ENCODE results near the gene PAEP. TPM values are rescaled to one million over a fixed set of nuclear protein-coding genes. Genes with fewer than 3 reads are reported as not detected.

PAEP gene
- total RNA-seq, 1 experiment from 2014 or later: not detected

- Mint-ChIP-seq H3K4me1 (ENCODE audit: low read depth, unreplicated experiment) (no peaks in the 10 kb centered on the region), H3K27ac (ENCODE audit: unreplicated experiment) (no peak overlapping the region), H3K4me3 (ENCODE audit: unreplicated experiment) (no peak overlapping the region), H3K9me3 (ENCODE audit: unreplicated experiment) (peaks cover 10% of the 10 kb centered on the region), H3K27me3 (ENCODE audit: insufficient read depth, unreplicated experiment) (peaks cover 17% of the 10 kb centered on the region), H3K36me3 (ENCODE audit: insufficient read depth, unreplicated experiment) (no peaks in the 10 kb centered on the region)
- intact Hi-C loops (cut with micrococcal nuclease; ENCODE audit: unreplicated experiment): no loop called here
- H3K27me3 ChIP-seq (replicated peaks; ENCODE audit: control insufficient read depth, insufficient read depth, low read length): no peaks in the 10 kb centered on the region
- ChIA-PET POLR2A (no interaction called here), CTCF (no interaction called here)
- no peaks in the 10 kb centered on the region for H3K4me1 ChIP-seq
- DNase-seq: no peak
- H3K4me3 ChIP-seq (ENCODE audit: low read depth, low read length): no peak overlapping the region
- no TSS peak for BruUV-seq (replicated peaks)
- no peak for TF ChIP-seq CTCF (IDR thresholded peaks at IDR 0.05; ENCODE audit: insufficient read depth in 1 of 2, low read depth in 1 of 2, low read length in 1 of 2, severe bottlenecking in 1 of 2, unreplicated experiment in 1 of 2)
- H3K9me3 ChIP-seq: no peaks in the 10 kb centered on the region
- no peaks in the 10 kb centered on the region for H3K36me3 ChIP-seq (ENCODE audit: control insufficient read depth, insufficient read depth, low read length)
Observed at GRCh38 chr9:135613946-135614805, 52.6 kb downstream of the PAEP start.

GRCh38 chr9:135614821-135615665 lies 53.5 kb downstream of the PAEP start:
- no peaks in the 10 kb centered on the region for H3K9me3 ChIP-seq
- intact Hi-C loops (cut with micrococcal nuclease; ENCODE audit: unreplicated experiment): no loop called here
- ChIA-PET POLR2A (no interaction called here), CTCF (no interaction called here)
- no TSS peak for BruUV-seq (replicated peaks)
- no peak overlapping the region for H3K27ac Mint-ChIP-seq (ENCODE audit: unreplicated experiment)
- H3K27me3 Mint-ChIP-seq (ENCODE audit: insufficient read depth, unreplicated experiment): peaks cover 14% of the 10 kb centered on the region
- H3K4me3 Mint-ChIP-seq (ENCODE audit: unreplicated experiment): no peak overlapping the region
- H3K4me1 Mint-ChIP-seq (ENCODE audit: low read depth, unreplicated experiment): no peaks in the 10 kb centered on the region
- H3K36me3 Mint-ChIP-seq (ENCODE audit: insufficient read depth, unreplicated experiment): no peaks in the 10 kb centered on the region
- no peak for DNase-seq
- no peaks in the 10 kb centered on the region for H3K36me3 ChIP-seq (ENCODE audit: control insufficient read depth, insufficient read depth, low read length)
- peaks cover 5% of the 10 kb centered on the region for H3K9me3 Mint-ChIP-seq (ENCODE audit: unreplicated experiment)
- no peak for TF ChIP-seq CTCF (IDR thresholded peaks at IDR 0.05; ENCODE audit: insufficient read depth in 1 of 2, low read depth in 1 of 2, low read length in 1 of 2, severe bottlenecking in 1 of 2, unreplicated experiment in 1 of 2)
- no peaks in the 10 kb centered on the region for H3K4me1 ChIP-seq
- no peaks in the 10 kb centered on the region for H3K27me3 ChIP-seq (replicated peaks; ENCODE audit: control insufficient read depth, insufficient read depth, low read length)
- no peak overlapping the region for H3K4me3 ChIP-seq (ENCODE audit: low read depth, low read length)

GRCh38 chr9:135615666-135616618 lies 54.4 kb downstream of the PAEP start:
- Histone ChIP-seq H3K27me3 (replicated peaks; ENCODE audit: control insufficient read depth, insufficient read depth, low read length) (no peaks in the 10 kb centered on the region), H3K36me3 (ENCODE audit: control insufficient read depth, insufficient read depth, low read length) (no peaks in the 10 kb centered on the region), H3K9me3 (no peaks in the 10 kb centered on the region), H3K4me1 (no peaks in the 10 kb centered on the region), H3K4me3 (ENCODE audit: low read depth, low read length) (no peak overlapping the region)
- TF ChIP-seq CTCF (IDR thresholded peaks at IDR 0.05; ENCODE audit: insufficient read depth in 1 of 2, low read depth in 1 of 2, low read length in 1 of 2, severe bottlenecking in 1 of 2, unreplicated experiment in 1 of 2): peak; percentile 17 to 22
- ChIA-PET POLR2A (no interaction called here), CTCF (no interaction called here)
- no peak for DNase-seq
- H3K4me1 Mint-ChIP-seq (ENCODE audit: low read depth, unreplicated experiment): no peaks in the 10 kb centered on the region
- peaks cover 11% of the 10 kb centered on the region for H3K27me3 Mint-ChIP-seq (ENCODE audit: insufficient read depth, unreplicated experiment)
- intact Hi-C loops (cut with micrococcal nuclease; ENCODE audit: unreplicated experiment): no loop called here
- H3K4me3 Mint-ChIP-seq (ENCODE audit: unreplicated experiment): no peak overlapping the region
- no peak overlapping the region for H3K27ac Mint-ChIP-seq (ENCODE audit: unreplicated experiment)
- H3K36me3 Mint-ChIP-seq (ENCODE audit: insufficient read depth, unreplicated experiment): no peaks in the 10 kb centered on the region
- no peaks in the 10 kb centered on the region for H3K9me3 Mint-ChIP-seq (ENCODE audit: unreplicated experiment)
- BruUV-seq (replicated peaks): no TSS peak

All from Caco-2 (cell line).